ENCODE results near the gene THAP2. TPM values are rescaled to one million over a fixed set of nuclear protein-coding genes. Genes with fewer than 3 reads are reported as not detected.

The THAP2 gene
- total and polyA plus RNA-seq, 8 donors, result 1.1 to 4.3 (median 2.3) TPM

DNA sequence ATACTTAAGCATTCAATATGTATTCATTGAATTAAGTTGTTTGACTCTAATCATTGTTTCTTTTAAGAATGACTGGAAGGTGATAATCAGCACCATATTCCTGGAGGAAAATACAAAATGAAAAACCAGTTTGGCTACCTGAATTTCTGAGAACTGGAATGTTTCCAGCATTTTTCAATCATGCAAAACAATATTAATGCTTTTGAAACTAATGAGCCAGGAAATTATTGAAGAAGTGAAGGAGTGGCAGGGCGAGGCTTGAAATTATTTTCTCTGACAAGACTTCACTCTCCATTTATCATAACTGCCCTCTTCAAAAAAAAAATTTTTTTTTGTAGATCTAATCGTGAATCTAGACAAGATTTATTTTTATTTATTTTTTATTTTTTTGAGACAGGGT lies 40.8 kb downstream of the THAP2 start:
- no peak overlapping the region for H3K4me3 ChIP-seq
- H3K9me3 ChIP-seq, result no peaks in the 10 kb centered on the region
- no peak for DNase-seq
- no peak overlapping the region for H3K27ac ChIP-seq
- WGBS, 2 donors, result 82% methylated on average over 2 of the region's 2 CpGs
- no peak for ATAC-seq
- no peaks in the 10 kb centered on the region for H3K27me3 ChIP-seq
- FAIRE-seq, result no peak
- TF ChIP-seq, protein P1, sequence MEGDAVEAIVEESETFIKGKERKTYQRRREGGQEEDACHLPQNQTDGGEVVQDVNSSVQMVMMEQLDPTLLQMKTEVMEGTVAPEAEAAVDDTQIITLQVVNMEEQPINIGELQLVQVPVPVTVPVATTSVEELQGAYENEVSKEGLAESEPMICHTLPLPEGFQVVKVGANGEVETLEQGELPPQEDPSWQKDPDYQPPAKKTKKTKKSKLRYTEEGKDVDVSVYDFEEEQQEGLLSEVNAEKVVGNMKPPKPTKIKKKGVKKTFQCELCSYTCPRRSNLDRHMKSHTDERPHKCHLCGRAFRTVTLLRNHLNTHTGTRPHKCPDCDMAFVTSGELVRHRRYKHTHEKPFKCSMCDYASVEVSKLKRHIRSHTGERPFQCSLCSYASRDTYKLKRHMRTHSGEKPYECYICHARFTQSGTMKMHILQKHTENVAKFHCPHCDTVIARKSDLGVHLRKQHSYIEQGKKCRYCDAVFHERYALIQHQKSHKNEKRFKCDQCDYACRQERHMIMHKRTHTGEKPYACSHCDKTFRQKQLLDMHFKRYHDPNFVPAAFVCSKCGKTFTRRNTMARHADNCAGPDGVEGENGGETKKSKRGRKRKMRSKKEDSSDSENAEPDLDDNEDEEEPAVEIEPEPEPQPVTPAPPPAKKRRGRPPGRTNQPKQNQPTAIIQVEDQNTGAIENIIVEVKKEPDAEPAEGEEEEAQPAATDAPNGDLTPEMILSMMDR (IDR thresholded peaks at IDR 0.05), result no peak
- intact Hi-C loops (cut with DNase I), result no loop called here
- H3K36me3 ChIP-seq, result no peaks in the 10 kb centered on the region
- no peaks in the 10 kb centered on the region for H3K4me1 ChIP-seq

DNA sequence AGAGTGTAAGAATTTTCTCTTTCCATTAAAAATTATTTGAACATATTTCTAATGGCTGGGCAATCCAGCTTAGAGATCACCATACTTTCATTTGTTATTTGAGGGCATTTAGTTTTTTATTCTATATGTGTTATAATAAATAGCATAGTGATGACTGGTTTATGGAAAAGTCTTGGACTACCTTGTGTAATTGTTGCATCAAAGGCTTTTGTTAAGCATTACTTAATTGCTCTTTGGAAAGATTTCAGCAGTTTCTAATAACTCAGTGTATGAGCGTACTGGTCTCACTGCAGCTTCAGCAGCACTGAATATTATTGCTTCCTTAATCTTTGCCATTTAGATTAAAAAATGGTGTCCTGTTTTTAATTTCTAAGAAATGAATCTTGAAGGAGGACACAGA lies 44.6 kb downstream of the THAP2 start:
- DNase-seq (no peak), FAIRE-seq (no peak), ATAC-seq (no peak)
- Histone ChIP-seq H3K9me3 (no peaks in the 10 kb centered on the region), H3K36me3 (no peaks in the 10 kb centered on the region), H3K4me3 (no peak overlapping the region), H3K27ac (no peak overlapping the region), H3K27me3 (no peaks in the 10 kb centered on the region), H3K4me1 (no peaks in the 10 kb centered on the region)
- intact Hi-C loops (cut with DNase I), result no loop called here
- TF ChIP-seq, protein P1 (IDR thresholded peaks at IDR 0.05), result no peak
- 98 to 100% methylated on average over 1 of the region's 1 CpG for WGBS, 2 donors

DNA sequence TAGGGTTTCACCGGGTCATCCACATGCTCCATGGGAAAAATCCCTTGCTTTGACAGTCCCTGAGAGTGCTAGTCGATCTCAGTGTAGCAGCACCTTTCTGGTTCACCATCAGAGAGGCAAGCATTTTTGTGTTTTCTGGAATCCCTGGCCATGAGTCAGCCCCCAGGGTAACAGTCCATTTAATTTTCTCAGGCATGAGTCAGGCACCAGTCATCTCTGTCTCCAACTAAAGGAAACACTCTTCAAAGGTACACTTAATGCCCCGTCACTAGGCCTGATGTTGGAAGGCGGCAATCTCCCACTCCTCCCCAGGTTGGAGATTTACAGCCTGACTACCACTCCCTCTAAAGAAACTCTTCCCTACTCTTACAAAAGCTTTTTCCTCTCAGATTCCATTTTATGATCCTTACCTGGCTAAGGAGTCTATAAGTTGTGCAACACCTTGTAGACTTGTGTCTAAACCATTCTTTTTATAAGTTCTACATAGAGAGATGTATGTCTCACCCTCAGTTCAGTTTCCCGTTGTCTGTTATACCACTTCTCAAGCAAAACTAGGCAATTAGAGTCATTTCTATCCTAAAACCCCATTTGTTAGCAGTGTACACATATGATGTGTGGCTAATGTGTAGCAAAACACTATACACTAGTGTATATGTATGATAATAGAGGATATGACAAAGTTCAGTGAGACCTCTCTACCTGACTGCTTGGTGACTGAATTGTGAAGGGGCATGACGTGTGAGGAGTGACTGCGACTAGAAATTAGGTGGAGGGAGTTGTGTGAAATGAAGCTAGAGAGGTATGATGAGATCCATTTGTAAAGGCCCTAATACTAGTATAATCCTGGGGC lies 46.4 kb downstream of the THAP2 start:
- intact Hi-C loops (cut with DNase I), result no loop called here
- Histone ChIP-seq H3K4me3 (no peak overlapping the region), H3K36me3 (no peaks in the 10 kb centered on the region), H3K4me1 (no peaks in the 10 kb centered on the region), H3K9me3 (no peaks in the 10 kb centered on the region), H3K27me3 (no peaks in the 10 kb centered on the region), H3K27ac (no peak overlapping the region)
- TF ChIP-seq, protein P1 (IDR thresholded peaks at IDR 0.05), result no peak
- DNase-seq (no peak), ATAC-seq (no peak), FAIRE-seq (no peak)
- 94 to 97% methylated on average over 7 of the region's 7 CpGs for WGBS, 2 donors

DNA sequence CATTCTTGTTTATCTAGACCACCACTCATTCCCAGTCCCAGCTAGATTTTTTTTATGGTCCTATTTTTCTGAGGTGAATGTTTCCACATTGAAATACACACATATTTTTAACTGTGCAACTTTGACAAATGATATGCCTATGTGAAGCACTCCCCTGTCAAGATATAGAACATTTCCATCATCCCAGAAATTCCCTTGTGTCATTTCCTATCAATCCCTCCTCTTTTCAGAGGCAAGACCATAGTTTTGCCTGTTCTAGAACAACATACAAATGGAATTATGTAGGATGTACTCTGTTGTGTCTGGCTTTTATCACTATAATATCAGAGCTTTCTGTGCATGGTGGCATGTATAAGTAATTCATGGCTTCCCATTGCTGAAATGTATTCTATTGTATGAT lies 54.5 kb downstream of the THAP2 start:
- ATAC-seq (no peak), DNase-seq (no peak), FAIRE-seq (no peak)
- H3K27ac ChIP-seq, result no peak overlapping the region
- no peaks in the 10 kb centered on the region for H3K27me3 ChIP-seq
- no peaks in the 10 kb centered on the region for H3K4me1 ChIP-seq
- H3K4me3 ChIP-seq, result no peak overlapping the region
- TF ChIP-seq, protein P1 (IDR thresholded peaks at IDR 0.05), result no peak
- intact Hi-C loops (cut with DNase I), result no loop called here
- H3K9me3 ChIP-seq, result no peaks in the 10 kb centered on the region
- no peaks in the 10 kb centered on the region for H3K36me3 ChIP-seq

DNA sequence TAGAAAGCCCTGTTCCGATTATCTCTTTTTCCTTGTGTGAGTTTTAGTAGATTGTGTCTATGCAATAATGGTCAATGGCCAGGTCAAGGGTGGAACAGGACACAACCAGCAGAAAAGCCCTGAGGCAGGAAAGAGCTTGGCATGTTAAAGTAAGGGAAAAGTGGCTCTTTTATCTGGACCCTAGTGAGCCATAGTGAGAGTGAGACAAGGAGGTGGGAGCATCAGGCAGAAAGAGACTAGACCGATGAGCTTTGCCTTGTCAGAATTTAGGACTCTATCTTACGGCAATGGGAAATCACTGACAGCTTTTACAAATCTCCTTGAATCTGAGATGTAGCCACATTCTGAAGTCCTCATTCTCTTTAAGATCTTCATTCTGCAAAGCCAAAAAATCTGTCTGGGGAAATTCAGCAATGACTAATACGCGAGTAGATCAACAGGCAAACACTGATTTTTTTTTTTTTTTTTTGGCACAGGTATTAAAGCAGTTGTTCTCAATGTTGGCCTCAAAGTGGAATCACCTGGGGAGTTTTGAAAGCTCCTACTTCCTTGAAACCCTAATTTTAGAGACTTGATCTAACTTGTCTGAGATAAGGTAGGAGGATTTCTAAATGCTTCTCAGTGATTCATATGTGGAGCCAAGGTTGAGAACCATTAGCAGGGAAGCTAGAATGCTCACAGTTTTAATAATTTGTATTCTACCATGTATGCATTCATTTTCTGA lies 55.7 kb downstream of the THAP2 start:
- Histone ChIP-seq H3K36me3 (no peaks in the 10 kb centered on the region), H3K27me3 (no peaks in the 10 kb centered on the region), H3K4me3 (no peak overlapping the region), H3K4me1 (no peaks in the 10 kb centered on the region), H3K27ac (no peak overlapping the region), H3K9me3 (no peaks in the 10 kb centered on the region)
- 72 to 73% methylated on average over 5 of the region's 5 CpGs for WGBS, 2 donors
- ATAC-seq (peak; percentile 43 to 86 (median 78)), FAIRE-seq (no peak), DNase-seq (no peak)
- TF ChIP-seq, protein P1 (IDR thresholded peaks at IDR 0.05), result no peak
- intact Hi-C loops (cut with DNase I), result no loop called here
